HCT116 (cell line): Measurements from ENCODE around the gene RPN1. TPM values are rescaled to one million over a fixed set of nuclear protein-coding genes. Genes with fewer than 3 reads are reported as not detected.
A peak's percentile ranks its signal among the peaks of the same experiment; 100 is the strongest.

Experiments used
- ATAC-seq: fragments of 200-7000 bp; cut with Tn5 transposase; 2 replicates; pipeline ENCODE4 v1.9.1; 2020; ENCODE audit warnings: mild to moderate bottlenecking, moderate library complexity
- BruUV-seq: library from RNA; stranded (reverse); fragments of 400-500 nt; replicated peaks from 2 replicates; lab custom pipeline; 2021; lab: Mats Ljungman, UMichigan
- CTCF ChIA-PET: fragments of 300-600 bp; sonication (Branson Sonifier 250); formaldehyde crosslinking; loops from one replicate; lab custom pipeline; 2021; ENCODE audit warnings: antibody characterized with exemption; lab: Charles Lee
- POLR2A ChIA-PET: fragments of 300-600, 350-600 bp; sonication (Branson Sonifier 250); formaldehyde crosslinking; loops from one replicate; lab custom pipeline; 2021; ENCODE audit warnings: antibody characterized with exemption; lab: Charles Lee
- RAD21 ChIA-PET, 2 experiments: fragments of 300-600 bp; sonication (Branson Sonifier 250); formaldehyde crosslinking; loops; one replicate each; lab custom pipeline; 2023; ENCODE audit warnings: low total read pairs in 2 of 2; ENCODE audit not compliant: uncharacterized antibody in 2 of 2, unreplicated experiment in 2 of 2, low non-redundant PET in 1 of 2; lab: Charles Lee
- DNase-seq: peaks from one replicate; pipeline ENCODE4 v3.0.0-alpha.2; 2010; ENCODE audit warnings: low read depth, low spot score
- H2AFZ ChIP-seq: fragments of 200-600 bp; shearing (Covaris generic), sonication (generic); 2 replicates; pipeline ENCODE4 v1.6.1; 2017; ENCODE audit warnings: low read depth, mixed run types, mixed read lengths, antibody characterized with exemption, low read length; ENCODE audit not compliant: poor library complexity, severe bottlenecking
- H3K27ac ChIP-seq: 2 replicates; pipeline ENCODE4 v1.5.1; 2012; ENCODE audit warnings: low read depth, low read length
- H3K27me3 ChIP-seq: fragments of 200-600 bp; sonication (generic); 2 replicates; pipeline ENCODE4 v1.6.1; 2016; ENCODE audit warnings: mixed run types, low read length, mixed read lengths; ENCODE audit not compliant: insufficient read depth
- H3K36me3 ChIP-seq, 2 experiments: fragments of 200-500 bp in 1 of 2; fragments of 200-600 bp in 1 of 2; sonication (Bioruptor generic) in 1 of 2; sonication (generic) in 1 of 2; 2 replicates each; pipeline versions ENCODE4 v1.5.1 to v1.6.1; 2014 to 2016; ENCODE audit warnings: low read length in 2 of 2, inconsistent platforms in 1 of 2, mixed read lengths in 1 of 2, mixed run types in 1 of 2; ENCODE audit not compliant: insufficient read depth in 2 of 2, control insufficient read depth in 1 of 2
- H3K4me1 ChIP-seq, 2 experiments: fragments of 200-600 bp in 1 of 2; sonication (generic) in 1 of 2; 2 replicates each; pipeline versions ENCODE4 v1.5.1 to v1.6.1; 2012 to 2017; ENCODE audit warnings: low read length in 2 of 2, inconsistent platforms in 1 of 2, mild to moderate bottlenecking in 1 of 2, mixed read lengths in 1 of 2, mixed run types in 1 of 2, moderate library complexity in 1 of 2; ENCODE audit not compliant: insufficient read depth in 2 of 2, control insufficient read depth in 1 of 2
- H3K4me2 ChIP-seq: fragments of 200-600 bp; sonication (generic); 2 replicates; pipeline ENCODE4 v1.6.1; 2017; ENCODE audit warnings: mixed run types, low read length, mixed read lengths
- H3K4me3 ChIP-seq, 2 experiments: fragments of 200-600 bp in 1 of 2; sonication (generic) in 1 of 2; replicated peaks in 1 of 2; 2 replicates each; pipeline ENCODE4 v1.5.1; 2011 to 2016; ENCODE audit warnings: low read length in 2 of 2, control low read depth in 1 of 2, low read depth in 1 of 2, mild to moderate bottlenecking in 1 of 2, mixed read lengths in 1 of 2, mixed run types in 1 of 2
- H3K79me2 ChIP-seq: fragments of 200-600 bp; sonication (generic); 2 replicates; pipeline ENCODE4 v1.6.1; 2017; ENCODE audit warnings: mild to moderate bottlenecking, mixed run types, low read length, moderate library complexity, mixed read lengths; ENCODE audit not compliant: insufficient read depth
- H3K9ac ChIP-seq: fragments of 200-600 bp; sonication (generic); 2 replicates; pipeline ENCODE4 v1.6.1; 2016; ENCODE audit warnings: low read length, mixed read lengths
- H3K9me2 ChIP-seq: fragments of 200-600 bp; sonication (generic), shearing (Covaris generic); 2 replicates; pipeline ENCODE4 v1.6.1; 2017; ENCODE audit warnings: mixed run types, mild to moderate bottlenecking, moderate library complexity; ENCODE audit not compliant: insufficient read depth
- H3K9me3 ChIP-seq, 2 experiments: fragments of 200-500 bp in 1 of 2; fragments of 200-600 bp in 1 of 2; sonication (Bioruptor generic) in 1 of 2; sonication (generic) in 1 of 2; 2 replicates each; pipeline ENCODE4 v1.6.1; 2014 to 2017; ENCODE audit warnings: low read length in 2 of 2, mixed read lengths in 2 of 2, inconsistent platforms in 1 of 2, low read depth in 1 of 2, mild to moderate bottlenecking in 1 of 2, mixed run types in 1 of 2, moderate library complexity in 1 of 2; ENCODE audit not compliant: control insufficient read depth in 1 of 2, insufficient read depth in 1 of 2
- H4K20me1 ChIP-seq: fragments of 200-600 bp; sonication (generic), shearing (Covaris generic); 2 replicates; pipeline ENCODE4 v1.6.1; 2017; ENCODE audit warnings: mixed run types, mild to moderate bottlenecking, moderate library complexity; ENCODE audit not compliant: insufficient read depth
- CEBPB ChIP-seq: IDR thresholded peaks from 2 replicates; pipeline ENCODE4 v1.6.1; 2012; ENCODE audit warnings: low read depth
- EZH2 ChIP-seq: fragments of 200-600 bp; sonication (generic); IDR thresholded peaks from 2 replicates; pipeline ENCODE4 v1.6.1; 2017; ENCODE audit warnings: antibody characterized with exemption, mixed run types
- EZH2phosphoT487 ChIP-seq: fragments of 200-600 bp; IDR thresholded peaks from 2 replicates; pipeline ENCODE4 v1.6.1; 2018; ENCODE audit warnings: antibody characterized with exemption, borderline replicate concordance
- FOSL1 ChIP-seq: IDR thresholded peaks from 2 replicates; pipeline ENCODE4 v1.6.1; 2012; ENCODE audit warnings: low read depth
- POLR2A ChIP-seq: IDR thresholded peaks from 2 replicates; pipeline ENCODE4 v1.7.0; 2011; ENCODE audit warnings: borderline replicate concordance; ENCODE audit not compliant: insufficient read depth, insufficient read length; ENCODE audit errors: extremely low read depth
- POLR2AphosphoS5 ChIP-seq: IDR thresholded peaks from 2 replicates; pipeline ENCODE4 v1.6.1; 2011; ENCODE audit warnings: mild to moderate bottlenecking, low read depth, low read length, moderate library complexity
- SP1 ChIP-seq: IDR thresholded peaks from 2 replicates; pipeline ENCODE4 v1.6.1; 2012; ENCODE audit warnings: low read depth
- ZFX ChIP-seq: fragments of 450-650 bp; IDR thresholded peaks from 2 replicates; pipeline ENCODE4 v1.6.1; 2017
- ZNF274 ChIP-seq: fragments of 200-500 bp; sonication (Bioruptor generic); IDR thresholded peaks from 2 replicates; pipeline ENCODE4 v1.6.1; 2014; ENCODE audit warnings: mild to moderate bottlenecking, low read depth, low read length, inconsistent platforms
- intact Hi-C: fragments of 100-400 bp; cut with micrococcal nuclease; formaldehyde crosslinking; loops from 2 replicates; pipeline ENCODE4 v1.10.0; 2022
- total RNA-seq: library from RNA; stranded (reverse); gene quantifications from one replicate; pipeline ENCODE4 v1.2.1, GENCODE V29; 2021; ENCODE audit not compliant: unreplicated experiment
- TF ChIP-seq, protein P1 (sequence below): IDR thresholded peaks from 2 replicates; pipeline ENCODE4 v1.6.1; 2012
- TF ChIP-seq, protein P2 (sequence below): IDR thresholded peaks from 2 replicates; pipeline ENCODE4 v1.6.1; 2011; ENCODE audit warnings: mild to moderate bottlenecking, low read length, moderate library complexity; ENCODE audit not compliant: insufficient replicate concordance; ENCODE audit errors: extremely low read depth

RPN1 gene
- total RNA-seq, 1 experiment from 2014 or later: 218 TPM

GRCh38 chr3:128650096-128651050 is at the start of gene RPN1 (continued):
- TF ChIP-seq FOSL1: no peak
- peak; percentile 89 for TF ChIP-seq POLR2AphosphoS5
- TF ChIP-seq, protein P1, sequence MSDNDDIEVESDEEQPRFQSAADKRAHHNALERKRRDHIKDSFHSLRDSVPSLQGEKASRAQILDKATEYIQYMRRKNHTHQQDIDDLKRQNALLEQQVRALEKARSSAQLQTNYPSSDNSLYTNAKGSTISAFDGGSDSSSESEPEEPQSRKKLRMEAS: peak; percentile 44; the same call in 1 of the 2 replicates
- TF ChIP-seq ZNF274: no peak
- peak; percentile 93 for TF ChIP-seq ZFX
- TF ChIP-seq EZH2phosphoT487: no peak
- TF ChIP-seq CEBPB: no peak
- TF ChIP-seq SP1: peak; percentile 61
- TF ChIP-seq EZH2: no peak

DNA sequence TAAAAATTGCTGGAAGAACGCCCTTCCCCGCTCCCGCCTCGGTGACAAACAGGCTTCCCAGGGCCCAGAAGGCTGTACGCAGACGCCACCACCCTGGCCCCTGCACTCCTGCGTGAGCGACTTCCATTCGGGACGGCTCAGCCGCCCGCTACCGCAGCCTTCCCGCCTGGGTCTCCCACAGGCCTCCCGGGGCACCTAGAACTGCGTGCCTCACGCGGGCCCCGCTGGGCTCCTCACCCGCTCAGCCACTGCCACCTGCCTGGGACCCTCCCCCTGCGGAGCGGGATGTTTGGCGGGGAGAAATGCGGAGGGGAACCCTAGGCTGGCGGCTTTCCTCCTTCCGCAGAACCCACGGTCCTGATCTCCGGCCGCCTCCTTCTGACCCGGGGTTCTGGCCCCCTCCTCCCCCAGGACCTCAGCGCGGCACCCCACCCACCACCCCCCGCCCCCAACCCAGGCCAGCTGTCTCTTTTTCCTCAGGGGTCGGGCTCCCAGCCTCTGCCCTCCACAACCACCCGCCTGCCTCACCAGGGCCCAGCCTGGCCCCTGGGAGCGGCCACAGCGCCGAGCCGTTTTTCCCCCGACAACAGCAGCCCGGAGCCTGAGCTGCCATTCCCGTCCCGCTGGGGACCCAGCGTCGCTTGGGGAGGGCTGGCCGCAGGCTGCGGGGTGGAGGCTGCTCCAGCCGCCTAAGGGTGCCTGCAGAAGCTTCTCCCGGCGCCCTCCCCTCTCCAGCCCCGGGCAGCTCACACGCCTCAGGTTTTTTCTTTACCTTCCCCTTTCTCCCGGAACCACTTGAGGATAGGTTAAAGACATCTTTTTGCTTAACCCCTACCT is 47.8 kb upstream of the RPN1 start:
- peaks cover 0 to 10% of the 10 kb centered on the region in 2 experiments; a peak in 2 of 4 replicates for H3K4me1 ChIP-seq
- peak overlapping the region; percentile 71 for H3K27ac ChIP-seq
- TF ChIP-seq, protein P2, sequence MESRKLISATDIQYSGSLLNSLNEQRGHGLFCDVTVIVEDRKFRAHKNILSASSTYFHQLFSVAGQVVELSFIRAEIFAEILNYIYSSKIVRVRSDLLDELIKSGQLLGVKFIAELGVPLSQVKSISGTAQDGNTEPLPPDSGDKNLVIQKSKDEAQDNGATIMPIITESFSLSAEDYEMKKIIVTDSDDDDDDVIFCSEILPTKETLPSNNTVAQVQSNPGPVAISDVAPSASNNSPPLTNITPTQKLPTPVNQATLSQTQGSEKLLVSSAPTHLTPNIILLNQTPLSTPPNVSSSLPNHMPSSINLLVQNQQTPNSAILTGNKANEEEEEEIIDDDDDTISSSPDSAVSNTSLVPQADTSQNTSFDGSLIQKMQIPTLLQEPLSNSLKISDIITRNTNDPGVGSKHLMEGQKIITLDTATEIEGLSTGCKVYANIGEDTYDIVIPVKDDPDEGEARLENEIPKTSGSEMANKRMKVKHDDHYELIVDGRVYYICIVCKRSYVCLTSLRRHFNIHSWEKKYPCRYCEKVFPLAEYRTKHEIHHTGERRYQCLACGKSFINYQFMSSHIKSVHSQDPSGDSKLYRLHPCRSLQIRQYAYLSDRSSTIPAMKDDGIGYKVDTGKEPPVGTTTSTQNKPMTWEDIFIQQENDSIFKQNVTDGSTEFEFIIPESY: no peak
- TF ChIP-seq POLR2A (peak; percentile 28), CEBPB (no peak), ZFX (peak; percentile 42; the same call in 1 of the 2 replicates)
- TF ChIP-seq, all 23 proteins: peak for 2
- Histone ChIP-seq H3K79me2 (no peaks in the 10 kb centered on the region), H3K9me2 (no peaks in the 10 kb centered on the region), H2AFZ (peak overlapping the region; percentile 45), H3K9ac (peak overlapping the region; percentile 66), H4K20me1 (no peaks in the 10 kb centered on the region), H3K36me3 (no peaks in the 10 kb centered on the region), H3K9me3 (no peaks in the 10 kb centered on the region), H3K27me3 (no peaks in the 10 kb centered on the region), H3K4me3 (peak overlapping the region; percentile 51 to 60), H3K4me2 (peak overlapping the region; percentile 82)
- RAD21 ChIA-PET: interaction anchor here (0.6 kb wide), 2 partner anchors 14 to 47 kb away, joined by 3 to 6 read pairs; no protein-coding TSS in a partner anchor
- CTCF ChIA-PET: interaction anchor here (1.9 kb wide), 1 partner anchor 18 kb away, joined by 6 read pairs; no protein-coding TSS in a partner anchor
- no TSS peak for BruUV-seq
- intact Hi-C loops: no loop called here
- POLR2A ChIA-PET: no interaction called here
- peak; percentile 72 for ATAC-seq
- no peak for DNase-seq
